Cardiac fibroblast (primary cell): ENCODE data around the gene OR51I2.
A peak's percentile ranks its signal among the peaks of the same experiment; 100 is the strongest.

Source experiments
- DNase-seq, 2 donors: peaks; one replicate each; pipeline versions ENCODE4 v3.0.0 to v3.0.0-alpha.2; 2010; ENCODE audit warnings: low read depth in 2 of 2
- H3K4me3 ChIP-seq, 2 donors: replicated peaks in 1 of 2; 1 replicate in 1 of 2; 2 replicates in 1 of 2; pipeline ENCODE4 v1.5.1; 2011; ENCODE audit warnings: low read depth in 2 of 2, low read length in 2 of 2, mild to moderate bottlenecking in 2 of 2, moderate library complexity in 1 of 2
- TF ChIP-seq, protein P1 (sequence below): IDR thresholded peaks from one replicate; pipeline ENCODE4 v1.5.1; 2011; ENCODE audit warnings: low read depth, mild to moderate bottlenecking, low read length, inconsistent platforms

OR51I2 gene

DNA sequence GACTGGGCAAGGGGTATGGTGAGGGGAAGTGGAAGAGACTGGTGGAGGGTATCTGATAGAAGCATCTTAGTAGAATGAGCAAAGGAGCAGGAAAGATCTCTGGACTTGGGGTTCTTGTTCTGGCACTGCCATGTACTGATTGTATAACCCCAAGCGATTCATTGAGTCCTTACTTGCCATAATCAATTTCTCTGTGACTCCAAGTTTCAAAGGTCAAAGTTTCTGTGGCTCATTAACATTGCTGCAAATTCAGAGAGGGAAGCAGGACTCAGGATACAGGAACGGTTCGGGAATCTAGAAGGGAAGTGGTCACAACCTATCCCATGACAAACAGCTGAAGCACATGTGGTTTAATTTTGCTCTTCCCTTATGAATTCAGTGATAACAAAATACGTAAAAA lies 309 bp downstream of the OR51I2 start:
- no peak for DNase-seq
- no peak overlapping the region for H3K4me3 ChIP-seq
- TF ChIP-seq, protein P1, sequence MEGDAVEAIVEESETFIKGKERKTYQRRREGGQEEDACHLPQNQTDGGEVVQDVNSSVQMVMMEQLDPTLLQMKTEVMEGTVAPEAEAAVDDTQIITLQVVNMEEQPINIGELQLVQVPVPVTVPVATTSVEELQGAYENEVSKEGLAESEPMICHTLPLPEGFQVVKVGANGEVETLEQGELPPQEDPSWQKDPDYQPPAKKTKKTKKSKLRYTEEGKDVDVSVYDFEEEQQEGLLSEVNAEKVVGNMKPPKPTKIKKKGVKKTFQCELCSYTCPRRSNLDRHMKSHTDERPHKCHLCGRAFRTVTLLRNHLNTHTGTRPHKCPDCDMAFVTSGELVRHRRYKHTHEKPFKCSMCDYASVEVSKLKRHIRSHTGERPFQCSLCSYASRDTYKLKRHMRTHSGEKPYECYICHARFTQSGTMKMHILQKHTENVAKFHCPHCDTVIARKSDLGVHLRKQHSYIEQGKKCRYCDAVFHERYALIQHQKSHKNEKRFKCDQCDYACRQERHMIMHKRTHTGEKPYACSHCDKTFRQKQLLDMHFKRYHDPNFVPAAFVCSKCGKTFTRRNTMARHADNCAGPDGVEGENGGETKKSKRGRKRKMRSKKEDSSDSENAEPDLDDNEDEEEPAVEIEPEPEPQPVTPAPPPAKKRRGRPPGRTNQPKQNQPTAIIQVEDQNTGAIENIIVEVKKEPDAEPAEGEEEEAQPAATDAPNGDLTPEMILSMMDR = no peak

DNA sequence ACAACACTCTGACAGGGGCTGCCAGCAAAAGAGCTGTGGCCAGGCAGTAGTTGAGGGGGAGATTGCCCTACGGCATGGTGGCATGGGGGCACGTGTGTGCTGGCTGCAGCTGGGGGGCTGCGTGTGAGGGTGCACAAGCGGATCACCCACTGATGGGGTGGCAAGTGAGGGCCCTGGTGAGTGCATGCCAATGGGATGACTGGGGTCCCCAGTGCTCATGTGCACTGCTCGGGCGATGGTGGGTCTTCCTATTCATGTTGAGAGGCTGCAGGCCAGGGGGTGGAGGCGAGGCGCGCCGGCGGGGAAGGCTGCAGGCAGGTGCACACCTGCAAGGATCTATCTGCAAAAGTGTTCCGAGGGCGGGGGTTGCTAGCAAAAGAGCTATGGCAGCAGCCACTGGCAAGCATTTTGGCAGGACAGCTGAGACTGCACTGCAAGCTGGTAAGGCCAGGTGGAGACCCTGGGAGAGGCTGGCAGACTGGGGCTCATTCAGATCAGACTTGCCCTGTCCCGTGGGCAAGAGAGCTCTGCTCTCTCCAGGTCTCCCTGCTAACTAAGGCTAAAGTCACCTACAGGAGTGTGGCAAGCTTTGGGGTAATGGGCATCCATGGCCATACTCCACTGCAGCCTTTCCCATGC lies 12.0 kb downstream of the OR51I2 start:
- TF ChIP-seq, protein P1 = no peak
- no peak for DNase-seq

DNA sequence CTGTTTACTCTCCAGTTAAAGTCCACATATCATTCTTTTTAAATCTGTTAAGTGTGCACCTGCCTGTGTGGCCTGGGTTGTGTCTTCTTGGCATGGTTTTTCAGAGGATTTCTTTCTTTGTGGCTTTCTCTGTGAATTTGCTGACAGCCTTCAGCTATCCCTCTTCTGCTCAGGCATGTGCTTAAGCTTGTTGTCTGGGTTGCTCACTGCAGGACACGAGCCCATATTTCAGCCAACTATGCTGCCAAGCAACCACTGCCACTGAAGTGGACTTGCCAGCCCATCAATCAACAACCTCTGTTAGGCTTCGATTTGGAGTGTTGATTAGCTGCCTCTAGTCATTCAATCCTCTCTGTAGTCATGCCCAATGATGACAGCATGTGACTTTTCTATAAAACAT lies 18.4 kb downstream of the OR51I2 start:
- DNase-seq = no peak
- no peak overlapping the region for H3K4me3 ChIP-seq
- TF ChIP-seq, protein P1 = no peak

More for the DNA sequence above, 12.0 kb downstream of the OR51I2 start:
- H3K4me3 ChIP-seq = no peak overlapping the region

DNA sequence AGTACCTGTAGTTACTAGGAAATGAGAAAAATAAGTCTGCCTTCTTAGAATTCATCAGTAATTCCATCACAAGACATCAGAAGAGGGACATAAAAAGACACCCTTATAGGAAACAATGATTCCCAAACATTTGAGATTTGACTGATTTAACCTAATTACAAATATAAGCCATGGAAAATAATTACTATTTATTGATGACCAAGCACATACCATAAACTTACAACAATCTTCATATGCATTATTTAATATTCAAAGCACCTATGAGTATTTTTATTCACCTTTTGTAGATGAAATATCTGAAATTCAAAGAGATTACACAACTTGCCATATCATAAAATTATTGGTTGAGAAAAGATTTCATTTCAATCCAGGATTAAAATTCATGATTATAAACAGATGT lies 24.8 kb downstream of the OR51I2 start:
- DNase-seq = no peak
- H3K4me3 ChIP-seq = no peak overlapping the region
- TF ChIP-seq, protein P1 = no peak

DNA sequence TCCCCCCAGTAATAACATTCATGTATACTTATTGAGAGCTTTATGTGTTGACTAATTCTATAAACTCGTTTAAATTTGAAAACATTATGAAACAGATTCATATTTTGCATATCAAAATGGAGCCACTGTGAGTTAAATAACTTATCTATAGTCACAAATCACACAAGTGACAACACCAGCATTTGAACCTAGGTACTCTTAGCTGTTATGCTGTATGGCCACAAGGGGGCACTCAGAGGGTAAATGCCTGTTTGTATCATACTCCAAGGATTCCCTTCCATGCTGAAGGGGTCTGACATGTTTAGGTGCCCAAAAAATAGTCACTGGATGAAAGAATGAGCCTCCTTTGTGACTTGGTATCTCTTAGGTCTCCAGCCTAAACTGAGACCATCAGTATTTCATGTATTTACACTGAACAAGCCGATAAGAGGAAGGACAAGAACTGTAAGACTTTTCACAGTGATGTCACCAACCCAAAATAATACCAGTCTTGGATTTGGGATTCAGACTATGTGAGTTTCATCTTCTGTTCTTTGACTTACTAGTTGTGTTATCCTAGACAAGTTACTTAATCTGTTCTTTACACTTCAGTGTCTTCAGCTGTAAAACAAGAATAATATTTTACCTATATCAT lies 27.2 kb downstream of the OR51I2 start:
- H3K4me3 ChIP-seq = no peak overlapping the region
- DNase-seq = peak; percentile 67 to 75
- TF ChIP-seq, protein P1 = peak; percentile 82

DNA sequence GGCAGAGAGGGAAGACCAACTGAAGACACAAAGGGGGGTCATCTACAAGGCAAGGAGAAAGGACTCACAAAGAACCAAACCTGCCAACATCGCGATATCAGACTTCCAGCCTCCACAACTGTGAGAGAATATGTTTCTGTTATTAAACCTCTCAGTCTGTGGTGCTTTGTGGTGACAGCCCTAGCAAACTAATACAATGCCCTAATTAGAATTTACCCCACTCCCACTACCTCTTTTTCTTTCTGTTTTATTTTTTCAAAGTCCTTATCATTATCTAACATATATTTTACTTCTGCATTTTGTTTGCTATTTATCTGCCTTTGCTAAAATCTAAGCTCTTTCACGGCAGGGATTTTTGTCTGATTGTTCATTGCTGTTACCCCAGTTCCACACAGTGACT lies 36.9 kb downstream of the OR51I2 start:
- H3K4me3 ChIP-seq = no peak overlapping the region
- no peak for DNase-seq
- TF ChIP-seq, protein P1 = no peak
